Nephron progenitor cell (in vitro differentiated cells): ENCODE data around the gene PHF1.

Experiments used
- DNase-seq: peaks from one replicate; pipeline ENCODE4 v3.0.0; 2021
- H3K27ac Mint-ChIP-seq: 2 replicates; pipeline ENCODE4 v1.8.0; 2021; ENCODE audit warnings: mild to moderate bottlenecking, moderate library complexity, mixed read lengths
- H3K27me3 Mint-ChIP-seq: 2 replicates; pipeline ENCODE4 v1.8.0; 2021; ENCODE audit warnings: mild to moderate bottlenecking, low read depth, mixed read lengths; ENCODE audit not compliant: poor library complexity
- H3K36me3 Mint-ChIP-seq: 2 replicates; pipeline ENCODE4 v1.8.0; 2021; ENCODE audit warnings: low read depth, mixed read lengths
- H3K4me1 Mint-ChIP-seq: 2 replicates; pipeline ENCODE4 v1.8.0; 2021; ENCODE audit warnings: mixed read lengths
- H3K4me3 Mint-ChIP-seq: 2 replicates; pipeline ENCODE4 v1.8.0; 2021; ENCODE audit warnings: mild to moderate bottlenecking, moderate library complexity, mixed read lengths
- H3K9me3 Mint-ChIP-seq: 2 replicates; pipeline ENCODE4 v1.8.0; 2021; ENCODE audit warnings: mild to moderate bottlenecking, moderate library complexity, mixed read lengths
- CTCF ChIP-seq: fragments of 200-600 bp; sonication (generic); IDR thresholded peaks from 2 replicates; pipeline ENCODE4 v1.5.0; 2021; ENCODE audit warnings: antibody characterized with exemption

PHF1 gene

GRCh38 chr6:33426590-33427511 is 16.0 kb downstream of the PHF1 start:
- Mint-ChIP-seq H3K27ac (peak overlapping the region; percentile 86), H3K4me1 (peaks cover 90% of the 10 kb centered on the region), H3K27me3 (no peaks in the 10 kb centered on the region), H3K4me3 (peak overlapping the region; percentile 90), H3K36me3 (peaks cover 16% of the 10 kb centered on the region), H3K9me3 (no peaks in the 10 kb centered on the region)
- DNase-seq = no peak
- TF ChIP-seq CTCF = no peak

GRCh38 chr6:33427585-33428223 is 16.9 kb downstream of the PHF1 start:
- Mint-ChIP-seq H3K27me3 (no peaks in the 10 kb centered on the region), H3K4me1 (peaks cover 90% of the 10 kb centered on the region), H3K27ac (peak overlapping the region; percentile 86)

GRCh38 chr6:33428224-33428965 is 17.6 kb downstream of the PHF1 start:
- H3K4me3 Mint-ChIP-seq = peak overlapping the region; percentile 89
- peak overlapping the region; percentile 71 for H3K27ac Mint-ChIP-seq
- H3K9me3 Mint-ChIP-seq = no peaks in the 10 kb centered on the region
- H3K4me1 Mint-ChIP-seq = peaks cover 90% of the 10 kb centered on the region
- H3K36me3 Mint-ChIP-seq = peaks cover 9% of the 10 kb centered on the region
- no peaks in the 10 kb centered on the region for H3K27me3 Mint-ChIP-seq
- TF ChIP-seq CTCF = no peak
- no peak for DNase-seq

More at GRCh38 chr6:33427585-33428223, 16.9 kb downstream of the PHF1 start:
- Mint-ChIP-seq H3K9me3 (no peaks in the 10 kb centered on the region), H3K4me3 (peak overlapping the region; percentile 90), H3K36me3 (peaks cover 16% of the 10 kb centered on the region)
- TF ChIP-seq CTCF = no peak
- DNase-seq = peak; percentile 77

- Mint-ChIP-seq H3K4me3 (peak overlapping the region; percentile 89), H3K4me1 (peaks cover 90% of the 10 kb centered on the region), H3K9me3 (no peaks in the 10 kb centered on the region), H3K27me3 (no peaks in the 10 kb centered on the region), H3K36me3 (peaks cover 1% of the 10 kb centered on the region), H3K27ac (peak overlapping the region; percentile 71)
- TF ChIP-seq CTCF = no peak
- DNase-seq = no peak
These were observed 18.3 kb downstream of the PHF1 start for GRCh38 chr6:33428966-33429749.

GRCh38 chr6:33429750-33430052 is 18.9 kb downstream of the PHF1 start:
- H3K4me3 Mint-ChIP-seq = peak overlapping the region; percentile 89
- H3K27ac Mint-ChIP-seq = peak overlapping the region; percentile 64
- TF ChIP-seq CTCF = no peak
- no peak for DNase-seq
- H3K27me3 Mint-ChIP-seq = no peaks in the 10 kb centered on the region
- H3K4me1 Mint-ChIP-seq = peaks cover 88% of the 10 kb centered on the region
- no peaks in the 10 kb centered on the region for H3K9me3 Mint-ChIP-seq
- H3K36me3 Mint-ChIP-seq = no peaks in the 10 kb centered on the region
